Measurements from ENCODE around the gene ROMO1. TPM values are rescaled to one million over a fixed set of nuclear protein-coding genes. Genes with fewer than 3 reads are reported as not detected.
"Not testable (repeated sequence)": the region's sequence is repeated elsewhere in the genome, so short reads cannot be mapped to it uniquely, and the experiment has no call there.

The ROMO1 gene
- total RNA-seq, 1 donor from 2014 or later, result 86.9 TPM

GRCh38 chr20:35680452-35681183 is 18.6 kb upstream of the ROMO1 start:
- DNase-seq (ENCODE audit: low read depth), result no peak

- DNase-seq (ENCODE audit: low read depth), result no peak
Measured at GRCh38 chr20:35681960-35682359, 17.2 kb upstream of the ROMO1 start.

GRCh38 chr20:35685368-35685767 is 13.8 kb upstream of the ROMO1 start:
- DNase-seq (ENCODE audit: low read depth), result not testable (repeated sequence)

GRCh38 chr20:35686872-35687271 is 12.3 kb upstream of the ROMO1 start:
- not testable (repeated sequence) for DNase-seq (ENCODE audit: low read depth)

- no peak for DNase-seq (ENCODE audit: low read depth)
Measured at GRCh38 chr20:35690265-35690664, 8.9 kb upstream of the ROMO1 start.

- DNase-seq (ENCODE audit: low read depth), result no peak
Measured at GRCh38 chr20:35695245-35695749, 3.9 kb upstream of the ROMO1 start.

- DNase-seq (ENCODE audit: low read depth), result no peak
Measured at GRCh38 chr20:35695978-35696377, 3.2 kb upstream of the ROMO1 start.

- no peak for DNase-seq (ENCODE audit: low read depth)
Measured at GRCh38 chr20:35697696-35698297, 1.4 kb upstream of the ROMO1 start.

- DNase-seq (ENCODE audit: low read depth), result no peak
Measured at GRCh38 chr20:35698298-35699126, 693 bp upstream of the ROMO1 start.

GRCh38 chr20:35699957-35700624 is 886 bp downstream of the ROMO1 start:
- no peak for DNase-seq (ENCODE audit: low read depth)

- DNase-seq (ENCODE audit: low read depth), result no peak
Measured at GRCh38 chr20:35700625-35701148, 1.5 kb downstream of the ROMO1 start.

GRCh38 chr20:35702051-35702823 is 3.0 kb downstream of the ROMO1 start:
- DNase-seq (ENCODE audit: low read depth), result no peak

GRCh38 chr20:35702824-35703695 is 3.9 kb downstream of the ROMO1 start:
- DNase-seq (ENCODE audit: low read depth), result no peak

GRCh38 chr20:35704514-35705261 is 5.5 kb downstream of the ROMO1 start:
- no peak for DNase-seq (ENCODE audit: low read depth)

- DNase-seq (ENCODE audit: low read depth), result not testable (repeated sequence)
Measured at GRCh38 chr20:35705894-35706293, 6.7 kb downstream of the ROMO1 start.

GRCh38 chr20:35706591-35707529 is 7.7 kb downstream of the ROMO1 start:
- not testable (repeated sequence) for DNase-seq (ENCODE audit: low read depth)

GRCh38 chr20:35708502-35708901 is 9.3 kb downstream of the ROMO1 start:
- DNase-seq (ENCODE audit: low read depth), result no peak

- DNase-seq (ENCODE audit: low read depth), result no peak
Measured at GRCh38 chr20:35709259-35709658, 10.1 kb downstream of the ROMO1 start.
